ENCODE data around the gene MXRA8. TPM values are rescaled to one million over a fixed set of nuclear protein-coding genes. Genes with fewer than 3 reads are reported as not detected.

Gene MXRA8
- total RNA-seq, 1 experiment from 2014 or later = 9.6 TPM

- no peak overlapping the region for H2AFZ ChIP-seq (ENCODE audit: low read length)
- H3K27me3 ChIP-seq (ENCODE audit: insufficient read depth, low read length) = no peaks in the 10 kb centered on the region
- no peak overlapping the region for H3K4ac ChIP-seq (ENCODE audit: low read depth, low read length)
- no peak overlapping the region for H2BK120ac ChIP-seq (ENCODE audit: low read depth, low read length, poor library complexity, severe bottlenecking)
- H3K79me1 ChIP-seq (ENCODE audit: insufficient read depth, low read depth, low read length, poor library complexity, severe bottlenecking) = peaks cover 13% of the 10 kb centered on the region
- no CpG with 5 or more reads among the region's 26 CpGs for WGBS (ENCODE audit: extremely low coverage, insufficient read length, low lambda C conversion rate)
- H2BK5ac ChIP-seq (ENCODE audit: insufficient read length, low read length) = no peak overlapping the region
- no peak overlapping the region for H3K14ac ChIP-seq (ENCODE audit: insufficient read depth, low read length)
- no peak overlapping the region for H2BK12ac ChIP-seq (ENCODE audit: insufficient read length, low read depth, low read length)
- no peak overlapping the region for H4K8ac ChIP-seq (replicated peaks; ENCODE audit: insufficient read length, low read depth, low read length)
- H3K27me3 Mint-ChIP-seq (ENCODE audit: low read depth) = peaks cover 5% of the 10 kb centered on the region; the same call in 1 of the 2 replicates
- no peaks in the 10 kb centered on the region for H3K9me3 ChIP-seq (ENCODE audit: control insufficient read depth, low read depth, low read length)
- TF ChIP-seq CTCF (conservative IDR thresholded peaks at IDR 0.05) = no peak
- H3K18ac ChIP-seq (ENCODE audit: insufficient read length, low read depth, low read length) = no peak overlapping the region
- H3K9me3 Mint-ChIP-seq = no peaks in the 10 kb centered on the region
- H3K4me3 Mint-ChIP-seq = peak overlapping the region; percentile 83 to 88
- DNase-seq = no peak
- H4K5ac ChIP-seq (ENCODE audit: insufficient read length, low read depth, low read length) = no peak overlapping the region
- no peak overlapping the region for H3T11ph ChIP-seq (ENCODE audit: low read length)
- peaks cover 4% of the 10 kb centered on the region; the same call in 1 of the 2 replicates for H3K79me2 ChIP-seq (ENCODE audit: insufficient read depth, low read length)
- H3K23me2 ChIP-seq (ENCODE audit: insufficient read length, low read depth, low read length, poor library complexity, severe bottlenecking) = peaks cover 10% of the 10 kb centered on the region
- no peak overlapping the region for H3K56ac ChIP-seq (ENCODE audit: insufficient read length, low read depth, low read length)
- peaks cover 6 to 20% (median 12%) of the 10 kb centered on the region in 3 experiments for H3K36me3 Mint-ChIP-seq (ENCODE audit: insufficient read depth in 1 of 3, low read depth in 3 of 3)
- H2BK20ac ChIP-seq (ENCODE audit: low read depth, low read length, poor library complexity, severe bottlenecking) = no peak overlapping the region
- H3K9ac ChIP-seq (ENCODE audit: extremely low read depth, insufficient read length, low read length) = peak overlapping the region; percentile 4
- H3K23ac ChIP-seq (ENCODE audit: insufficient read length, low read depth, low read length) = no peak overlapping the region
- no peak overlapping the region for H3K27ac ChIP-seq (ENCODE audit: insufficient read length, low read depth, low read length)
- peaks cover 5 to 10% of the 10 kb centered on the region in 2 experiments for H3K4me1 Mint-ChIP-seq
- H4K91ac ChIP-seq (ENCODE audit: insufficient read length, low read depth, low read length) = no peak overlapping the region
- H3K27ac Mint-ChIP-seq = peak overlapping the region in 1 of 3 experiments; percentile 48; a peak in 1 of 7 replicates
- H3K4me2 ChIP-seq (ENCODE audit: insufficient read depth, insufficient read length, low read length) = peak overlapping the region; percentile 94
- no peak overlapping the region for H2BK15ac ChIP-seq (ENCODE audit: low read depth, low read length)
- H4K20me1 ChIP-seq (ENCODE audit: control insufficient read depth, insufficient read depth, insufficient read length) = no peaks in the 10 kb centered on the region
- no peak overlapping the region for H2AK5ac ChIP-seq (ENCODE audit: insufficient read length, low read length)
- H3K4me1 ChIP-seq (ENCODE audit: insufficient read depth, low read length) = no peaks in the 10 kb centered on the region; the same call in 1 of the 2 replicates
These were observed 14.9 kb upstream of the MXRA8 start for GRCh38 chr1:1373051-1373814.

Measured in H9 (cell line).